GM12801 (cell line): ENCODE results near the gene CPB1.

Experiments
- CTCF ChIP-seq: IDR thresholded peaks from one replicate; pipeline ENCODE4 v1.5.1; 2011; ENCODE audit warnings: control low read depth; ENCODE audit not compliant: insufficient read length; ENCODE audit errors: extremely low read depth

CPB1 gene

DNA sequence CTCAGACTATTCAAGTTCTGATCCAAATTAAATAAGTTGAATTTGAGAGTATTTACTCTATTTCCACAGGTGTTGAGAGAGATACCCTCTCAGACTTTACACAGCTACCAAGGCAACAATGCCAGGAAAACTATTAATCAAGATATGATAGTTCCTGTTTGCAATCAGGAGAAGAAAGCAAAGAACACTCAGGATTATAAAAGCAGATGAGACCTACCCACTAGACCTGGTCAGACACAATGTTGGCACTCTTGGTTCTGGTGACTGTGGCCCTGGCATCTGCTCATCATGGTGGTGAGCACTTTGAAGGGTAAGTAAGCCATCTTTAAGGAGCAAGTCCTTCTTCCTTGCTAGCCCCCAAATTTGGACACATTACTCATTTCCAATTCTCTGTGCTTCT, at the start of gene CPB1:
Gene CPB1, plus strand, starts transcription at position 227 of the 400 bp plus-strand sequence. Its CDS starts 13 bp downstream, at position 240.
- TF ChIP-seq CTCF = no peak

DNA sequence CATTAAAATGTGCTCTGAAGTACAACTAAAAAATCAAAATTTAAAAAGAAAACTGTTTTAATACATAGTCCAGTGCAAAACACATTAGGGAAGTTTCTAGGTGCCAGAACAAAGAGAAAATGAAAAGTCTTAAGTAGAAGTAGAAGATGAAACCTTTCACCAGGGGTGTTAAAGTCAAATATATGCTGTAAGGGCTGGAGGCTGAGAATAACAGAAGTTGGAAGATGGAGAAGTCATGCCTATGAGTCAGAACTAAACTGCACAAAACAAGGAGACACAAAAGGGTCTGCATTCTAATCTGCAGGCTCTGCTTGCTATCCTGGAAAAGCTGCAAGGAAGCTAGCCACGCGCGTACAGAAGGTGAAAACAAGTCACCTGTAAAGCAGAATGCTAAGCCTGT, 48.7 kb upstream of the CPB1 start:
- TF ChIP-seq CTCF = no peak

DNA sequence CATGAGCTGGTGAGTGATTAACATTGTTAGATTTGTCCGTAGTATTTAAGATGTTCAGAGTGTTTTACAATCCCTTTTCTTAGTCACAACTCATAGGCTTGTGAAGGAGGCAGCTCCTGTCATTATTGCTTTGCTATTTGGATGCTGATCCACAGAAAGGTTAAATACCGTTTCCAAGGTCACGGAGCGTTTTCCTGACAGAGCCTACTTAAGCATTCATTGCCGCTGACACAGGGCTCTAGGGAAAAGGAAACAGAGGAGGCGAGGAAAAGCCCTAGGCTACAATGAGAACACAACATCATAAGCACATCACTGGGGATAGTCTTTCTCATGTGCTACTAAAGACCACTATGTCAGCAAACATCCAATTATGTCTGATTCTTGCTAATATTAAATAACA, 38.5 kb upstream of the CPB1 start:
- no peak for TF ChIP-seq CTCF

- no peak for TF ChIP-seq CTCF
Measured at GRCh38 chr3:148789906-148790305, 37.7 kb upstream of the CPB1 start.

DNA sequence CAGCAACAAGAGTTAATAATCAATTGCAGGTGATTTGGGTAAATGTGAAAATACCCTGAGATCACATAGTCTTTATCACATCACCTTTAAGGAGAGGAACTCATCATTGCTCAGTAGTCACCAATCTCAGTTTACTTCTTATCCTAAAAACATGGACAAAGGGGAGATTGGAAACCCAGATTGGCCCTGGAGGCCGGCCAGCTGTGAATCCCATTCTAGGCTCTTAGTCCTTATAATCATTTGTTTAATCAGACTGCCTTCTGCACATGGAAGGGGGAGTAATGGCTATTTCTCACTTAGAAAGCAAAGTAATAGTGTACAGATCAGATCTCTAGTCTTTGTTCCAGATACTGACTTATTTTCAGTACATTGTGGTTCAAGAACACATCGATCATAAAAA, 37.2 kb upstream of the CPB1 start:
- no peak for TF ChIP-seq CTCF

- no peak for TF ChIP-seq CTCF
Measured at GRCh38 chr3:148790851-148791735, 36.5 kb upstream of the CPB1 start.

- no peak for TF ChIP-seq CTCF
Measured at GRCh38 chr3:148791920-148792319, 35.7 kb upstream of the CPB1 start.
